ENCODE results near the gene ALDH1L1. TPM values are rescaled to one million over a fixed set of nuclear protein-coding genes. Genes with fewer than 3 reads are reported as not detected.

ALDH1L1 gene
- total and polyA plus RNA-seq, 2 of the 13 experiments (the other 11 are each of a cell fraction or from before 2014, with no cell fraction given), result 11.2 to 28.7 TPM

DNA sequence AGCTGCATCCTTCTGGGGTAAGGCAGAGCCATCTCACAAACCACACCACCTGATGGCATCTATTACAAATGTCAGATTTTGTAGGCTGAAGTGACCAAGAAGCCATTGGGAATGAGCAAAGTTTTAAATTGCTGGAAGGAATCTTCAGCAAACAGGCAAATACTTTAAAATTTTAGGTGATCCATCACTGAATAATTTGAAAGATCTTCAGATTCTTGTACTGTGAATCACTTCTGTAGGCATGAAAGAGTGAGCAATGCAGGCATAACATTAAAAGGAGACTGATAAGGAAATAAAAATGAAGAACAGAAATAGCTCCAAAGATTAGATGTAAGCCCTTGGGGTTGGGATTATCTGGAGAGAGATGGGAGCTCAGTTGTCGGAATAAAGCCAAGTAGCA is 36.0 kb upstream of the ALDH1L1 start:
- Histone ChIP-seq H3K4me1 (ENCODE audit: insufficient read depth, low read length) (peaks cover 18% of the 10 kb centered on the region), H3K27me3 (ENCODE audit: control insufficient read depth in 1 of 2, insufficient read depth in 2 of 2, low read length in 2 of 2) (peaks cover 0 to 42% of the 10 kb centered on the region in 2 experiments; a peak in 3 of 5 replicates), H4K20me1 (ENCODE audit: insufficient read depth, low read length) (no peaks in the 10 kb centered on the region), H2AFZ (ENCODE audit: low read length) (no peak overlapping the region), H3K4me2 (ENCODE audit: low read depth, low read length) (no peak overlapping the region), H3K36me3 (replicated peaks in 1 of 2; ENCODE audit: control insufficient read depth in 1 of 2, insufficient read depth in 2 of 2, low read length in 2 of 2) (no peaks in the 10 kb centered on the region), H3K4me3 (replicated peaks in 1 of 3; ENCODE audit: insufficient read depth in 1 of 3, low read depth in 2 of 3, low read length in 3 of 3) (no peak overlapping the region), H3K9ac (ENCODE audit: insufficient read depth, low read depth, low read length) (no peak overlapping the region), H3K9me3 (ENCODE audit: low read length) (no peaks in the 10 kb centered on the region), H3K27ac (ENCODE audit: extremely low read length, insufficient read depth, low read length) (no peak overlapping the region), H3K79me2 (ENCODE audit: insufficient read depth, low read length) (no peaks in the 10 kb centered on the region)
- DNase-seq (ENCODE audit: low spot score), result no peak
- POLR2A ChIA-PET, result no interaction called here
- ATAC-seq, result no peak
- BruUV-seq (replicated peaks), result no TSS peak
- FAIRE-seq, result no peak
- in situ Hi-C loops (cut with HindIII; ENCODE audit: extremely low pct_ligation_motif_present, low pct_unique_long_range_greater_than_20kb) (no loop called here), intact Hi-C loops (cut with micrococcal nuclease; ENCODE audit: unreplicated experiment) (no loop called here)
- WGBS (ENCODE audit: low lambda C conversion rate), result 95% methylated on average over 1 of the region's 1 CpG
- CTCF ChIA-PET (ENCODE audit: low intra/inter-chr PET ratio, low total read pairs), result no interaction called here
- TF ChIP-seq DDIT3 (CRISPR knock-in tag; IDR thresholded peaks at IDR 0.05) (no peak), TSC22D2 (CRISPR knock-in tag; IDR thresholded peaks at IDR 0.05; ENCODE audit: borderline replicate concordance) (no peak)

DNA sequence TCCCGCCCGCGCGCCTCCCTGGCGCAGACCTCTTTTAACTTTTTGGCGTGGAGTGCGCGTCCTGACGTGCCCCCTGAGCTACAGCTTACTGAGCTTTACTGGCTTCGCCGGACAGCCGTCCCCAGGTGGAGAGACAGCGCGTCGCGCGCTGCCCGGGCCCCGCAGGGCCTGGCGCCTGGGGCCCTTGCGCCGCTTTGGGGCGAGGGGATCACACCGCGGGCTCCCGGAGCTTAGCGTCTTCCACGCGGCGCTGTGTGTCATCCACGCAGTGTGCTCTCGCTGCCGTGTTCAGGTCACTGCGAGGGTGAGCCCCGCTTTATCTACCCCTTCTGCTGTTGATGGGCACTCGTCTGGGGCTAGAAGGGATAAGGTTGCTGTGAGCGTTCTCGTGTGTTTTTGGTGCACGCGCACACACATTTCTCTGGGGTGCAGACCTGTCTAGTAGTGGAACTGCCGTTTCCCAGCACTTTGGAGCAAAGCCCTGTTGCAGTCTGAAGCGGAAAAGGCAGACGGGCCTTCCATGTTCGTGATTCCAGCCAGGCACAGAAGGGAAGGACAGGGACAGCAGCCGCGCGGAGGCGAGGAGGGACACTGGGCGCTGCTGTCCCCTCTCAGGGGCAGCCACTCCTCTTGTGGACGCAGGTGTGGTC is 33.1 kb upstream of the ALDH1L1 start:
- intact Hi-C loops (cut with micrococcal nuclease; ENCODE audit: unreplicated experiment) (loop anchor here (1.0 kb wide), 1 partner anchor 79 kb away; no protein-coding TSS in a partner anchor), in situ Hi-C loops (cut with HindIII; ENCODE audit: extremely low pct_ligation_motif_present, low pct_unique_long_range_greater_than_20kb) (loop anchor here (5.0 kb wide), 1 partner anchor 66 kb away; no protein-coding TSS in a partner anchor)
- H3K4me2 ChIP-seq (ENCODE audit: low read depth, low read length), result peak overlapping the region; percentile 94
- H3K27me3 ChIP-seq (ENCODE audit: control insufficient read depth in 1 of 2, insufficient read depth in 2 of 2, low read length in 2 of 2), result peaks cover 2 to 43% of the 10 kb centered on the region in 2 experiments; a peak in 3 of 5 replicates
- peaks cover 33% of the 10 kb centered on the region for H3K4me1 ChIP-seq (ENCODE audit: insufficient read depth, low read length)
- H3K9ac ChIP-seq (ENCODE audit: insufficient read depth, low read depth, low read length), result peak overlapping the region; percentile 27; the same call in 1 of the 2 replicates
- no TSS peak for BruUV-seq (replicated peaks)
- H2AFZ ChIP-seq (ENCODE audit: low read length), result no peak overlapping the region
- ChIA-PET CTCF (ENCODE audit: low intra/inter-chr PET ratio, low total read pairs) (interaction anchor here (2.8 kb wide), 1 partner anchor 79 kb away, joined by 25 read pairs; no protein-coding TSS in a partner anchor), POLR2A (interaction anchor here (1.1 to 1.2 kb wide), 2 partner anchors 15 to 33 kb away, joined by 3 to 4 read pairs; partner anchors contain the start of gene ALDH1L1)
- H3K79me2 ChIP-seq (ENCODE audit: insufficient read depth, low read length), result no peaks in the 10 kb centered on the region
- 78% methylated on average over 15 of the region's 50 CpGs for WGBS (ENCODE audit: low lambda C conversion rate)
- peak overlapping the region; percentile 64 to 72 (median 68) for H3K4me3 ChIP-seq (replicated peaks in 1 of 3; ENCODE audit: insufficient read depth in 1 of 3, low read depth in 2 of 3, low read length in 3 of 3)
- no peak for TF ChIP-seq ZNF572 (CRISPR knock-in tag; IDR thresholded peaks at IDR 0.05)
- peak; percentile 37; the same call in 1 of the 2 replicates for TF ChIP-seq ZNF687 (CRISPR knock-in tag; IDR thresholded peaks at IDR 0.05)
- TF ChIP-seq HOXA3 (CRISPR knock-in tag; IDR thresholded peaks at IDR 0.05), result 0 out of 2 replicates have a peak, but pooled peaks have one; percentile 10
- TF ChIP-seq HOXD1 (CRISPR knock-in tag; IDR thresholded peaks at IDR 0.05), result no peak
- no peak for TF ChIP-seq ZNF331 (CRISPR knock-in tag; IDR thresholded peaks at IDR 0.05)
- FAIRE-seq (no peak), DNase-seq (ENCODE audit: low spot score) (no peak), ATAC-seq (no peak)
- H3K36me3 ChIP-seq (replicated peaks in 1 of 2; ENCODE audit: control insufficient read depth in 1 of 2, insufficient read depth in 2 of 2, low read length in 2 of 2), result no peaks in the 10 kb centered on the region
- H4K20me1 ChIP-seq (ENCODE audit: insufficient read depth, low read length), result no peaks in the 10 kb centered on the region
- H3K9me3 ChIP-seq (ENCODE audit: low read length), result no peaks in the 10 kb centered on the region
- no peak overlapping the region for H3K27ac ChIP-seq (ENCODE audit: extremely low read length, insufficient read depth, low read length)

Measured in HepG2 (cell line).